Endodermal cell (in vitro differentiated cells): ENCODE measurements around the gene FAF1. TPM values are rescaled to one million over a fixed set of nuclear protein-coding genes. Genes with fewer than 3 reads are reported as not detected.

Source experiments
- DNase-seq: peaks from one replicate; pipeline ENCODE4 v3.0.0-alpha.2; 2017
- H3K27ac ChIP-seq: 2 replicates; pipeline ENCODE4 v1.5.1; 2013; ENCODE audit warnings: mild to moderate bottlenecking, low read depth, low read length, moderate library complexity
- H3K27me3 ChIP-seq: 2 replicates; pipeline ENCODE4 v1.6.1; 2013; ENCODE audit warnings: mild to moderate bottlenecking, low read length, moderate library complexity; ENCODE audit not compliant: insufficient read depth, control insufficient read depth, poor library complexity, severe bottlenecking
- H3K36me3 ChIP-seq: 2 replicates; pipeline ENCODE4 v1.7.0; 2013; ENCODE audit warnings: mild to moderate bottlenecking, low read length, moderate library complexity; ENCODE audit not compliant: control insufficient read depth, insufficient read depth
- H3K4me1 ChIP-seq: one replicate; pipeline ENCODE4 v1.7.0; 2013; ENCODE audit warnings: low read length; ENCODE audit not compliant: control insufficient read depth, insufficient read depth
- H3K4me3 ChIP-seq: 2 replicates; pipeline ENCODE4 v1.5.1; 2013; ENCODE audit warnings: mild to moderate bottlenecking, low read length, moderate library complexity
- H3K9ac ChIP-seq: 2 replicates; pipeline ENCODE4 v1.6.1; 2013; ENCODE audit warnings: mild to moderate bottlenecking, low read length, moderate library complexity; ENCODE audit not compliant: poor library complexity, severe bottlenecking; ENCODE audit errors: extremely low read depth
- H3K9me3 ChIP-seq: 2 replicates; pipeline ENCODE4 v1.6.1; 2013; ENCODE audit warnings: mild to moderate bottlenecking, low read length, moderate library complexity; ENCODE audit not compliant: control insufficient read depth
- H3K27ac Mint-ChIP-seq: 2 replicates; pipeline ENCODE4 v1.8.0; 2020; ENCODE audit warnings: mixed read lengths
- H3K27me3 Mint-ChIP-seq: 2 replicates; pipeline ENCODE4 v1.8.0; 2021; ENCODE audit warnings: mild to moderate bottlenecking, mixed read lengths; ENCODE audit not compliant: insufficient read depth
- H3K36me3 Mint-ChIP-seq: 2 replicates; pipeline ENCODE4 v1.8.0; 2020; ENCODE audit warnings: low read depth, mixed read lengths
- H3K4me1 Mint-ChIP-seq: 2 replicates; pipeline ENCODE4 v1.8.0; 2020; ENCODE audit warnings: mixed read lengths
- H3K4me3 Mint-ChIP-seq: 2 replicates; pipeline ENCODE4 v1.8.0; 2020; ENCODE audit warnings: mild to moderate bottlenecking, moderate library complexity, mixed read lengths
- H3K9me3 Mint-ChIP-seq: 2 replicates; pipeline ENCODE4 v1.8.0; 2020; ENCODE audit warnings: mild to moderate bottlenecking, mixed read lengths
- WGBS, 2 experiments: methylation state at CpG; one replicate each; pipeline versions ENCODE4 v1.1.5 to v1.1.7; 2013; ENCODE audit warnings: missing lambda C conversion rate in 2 of 2, mixed read lengths in 1 of 2; ENCODE audit not compliant: insufficient coverage in 1 of 2, insufficient read length in 1 of 2; 5-methylcytosine and 5-hydroxymethylcytosine counted together
- total RNA-seq, 2 donors: library from RNA; stranded (reverse); fragmentation: NEBNext Ultra II Directional in 1 of 2; extraction: Animal tissue kit (Norgen Biotek cat#: 25700) in 1 of 2; gene quantifications; 2 replicates in 1 of 2; 3 replicates in 1 of 2; pipeline ENCODE4 v1.2.1, GENCODE V29; 2021
- TF ChIP-seq, protein P1 (sequence below): fragments of 200-600 bp; sonication (generic); conservative IDR thresholded peaks from 2 replicates; pipeline ENCODE4 v1.5.0; 2021; ENCODE audit warnings: antibody characterized with exemption, mild to moderate bottlenecking

The FAF1 gene
- total RNA-seq, 2 donors from 2014 or later, result 76.4 to 94.4 TPM

DNA sequence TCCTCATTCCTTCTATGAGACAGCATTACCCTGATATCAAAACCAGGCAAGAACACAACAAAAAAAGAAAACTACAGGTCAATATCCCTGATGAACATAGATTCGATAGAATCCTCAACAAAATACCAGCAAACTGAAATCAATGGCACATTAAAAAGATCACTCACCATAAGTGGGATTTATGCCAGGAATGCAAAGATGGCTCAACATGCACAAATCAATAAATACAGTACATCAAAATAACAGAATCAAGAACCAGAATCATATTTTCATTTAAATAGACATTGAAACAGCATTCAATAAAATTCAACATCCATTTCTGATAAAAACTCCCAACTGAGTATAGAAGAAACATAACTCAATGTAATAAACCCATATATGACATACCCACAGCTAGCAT is 36.5 kb downstream of the FAF1 start:
- DNase-seq, result no peak
- WGBS, 2 experiments, result 92 to 100% methylated on average over 1 of the region's 1 CpG
- no peak overlapping the region for H3K4me3 ChIP-seq
- Mint-ChIP-seq H3K4me1 (no peaks in the 10 kb centered on the region), H3K4me3 (no peak overlapping the region), H3K36me3 (peaks cover 30% of the 10 kb centered on the region), H3K9me3 (peaks cover 28% of the 10 kb centered on the region), H3K27me3 (no peaks in the 10 kb centered on the region), H3K27ac (no peak overlapping the region)
- peaks cover 52% of the 10 kb centered on the region for H3K9me3 ChIP-seq
- no peak overlapping the region for H3K27ac ChIP-seq
- H3K4me1 ChIP-seq, result no peaks in the 10 kb centered on the region
- H3K9ac ChIP-seq, result no peak overlapping the region
- no peaks in the 10 kb centered on the region for H3K27me3 ChIP-seq
- peaks cover 5% of the 10 kb centered on the region for H3K36me3 ChIP-seq
- TF ChIP-seq, protein P1, sequence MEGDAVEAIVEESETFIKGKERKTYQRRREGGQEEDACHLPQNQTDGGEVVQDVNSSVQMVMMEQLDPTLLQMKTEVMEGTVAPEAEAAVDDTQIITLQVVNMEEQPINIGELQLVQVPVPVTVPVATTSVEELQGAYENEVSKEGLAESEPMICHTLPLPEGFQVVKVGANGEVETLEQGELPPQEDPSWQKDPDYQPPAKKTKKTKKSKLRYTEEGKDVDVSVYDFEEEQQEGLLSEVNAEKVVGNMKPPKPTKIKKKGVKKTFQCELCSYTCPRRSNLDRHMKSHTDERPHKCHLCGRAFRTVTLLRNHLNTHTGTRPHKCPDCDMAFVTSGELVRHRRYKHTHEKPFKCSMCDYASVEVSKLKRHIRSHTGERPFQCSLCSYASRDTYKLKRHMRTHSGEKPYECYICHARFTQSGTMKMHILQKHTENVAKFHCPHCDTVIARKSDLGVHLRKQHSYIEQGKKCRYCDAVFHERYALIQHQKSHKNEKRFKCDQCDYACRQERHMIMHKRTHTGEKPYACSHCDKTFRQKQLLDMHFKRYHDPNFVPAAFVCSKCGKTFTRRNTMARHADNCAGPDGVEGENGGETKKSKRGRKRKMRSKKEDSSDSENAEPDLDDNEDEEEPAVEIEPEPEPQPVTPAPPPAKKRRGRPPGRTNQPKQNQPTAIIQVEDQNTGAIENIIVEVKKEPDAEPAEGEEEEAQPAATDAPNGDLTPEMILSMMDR, result no peak

DNA sequence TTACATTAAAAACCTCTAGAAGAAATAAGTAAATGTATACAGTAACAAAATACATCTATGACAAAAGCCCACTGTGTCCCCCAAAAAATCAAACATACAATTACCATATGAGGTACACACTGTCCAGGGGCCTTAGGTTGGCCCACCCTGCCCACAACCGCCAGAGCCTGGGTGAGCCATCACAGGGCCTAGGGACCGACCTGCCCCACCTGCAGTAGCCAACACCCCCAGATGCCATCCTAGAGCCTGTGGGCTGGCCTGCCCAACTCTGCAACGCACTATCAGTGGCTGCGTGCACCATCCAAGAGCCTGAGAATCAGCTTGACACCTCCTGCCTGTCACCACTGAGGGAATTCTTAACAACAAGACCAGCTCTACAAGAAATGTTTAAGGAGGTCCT is 39.0 kb downstream of the FAF1 start:
- Mint-ChIP-seq H3K27ac (peak overlapping the region; percentile 2), H3K4me1 (no peaks in the 10 kb centered on the region), H3K36me3 (peaks cover 21% of the 10 kb centered on the region), H3K4me3 (no peak overlapping the region), H3K9me3 (peaks cover 28% of the 10 kb centered on the region), H3K27me3 (no peaks in the 10 kb centered on the region)
- Histone ChIP-seq H3K36me3 (no peaks in the 10 kb centered on the region), H3K4me3 (no peak overlapping the region), H3K27me3 (no peaks in the 10 kb centered on the region), H3K9me3 (peaks cover 52% of the 10 kb centered on the region), H3K9ac (no peak overlapping the region), H3K27ac (no peak overlapping the region), H3K4me1 (no peaks in the 10 kb centered on the region)
- WGBS, 2 experiments, result 90 to 98% methylated on average over 2 to 4 of the region's 4 CpGs
- TF ChIP-seq, protein P1, result no peak
- no peak for DNase-seq

DNA sequence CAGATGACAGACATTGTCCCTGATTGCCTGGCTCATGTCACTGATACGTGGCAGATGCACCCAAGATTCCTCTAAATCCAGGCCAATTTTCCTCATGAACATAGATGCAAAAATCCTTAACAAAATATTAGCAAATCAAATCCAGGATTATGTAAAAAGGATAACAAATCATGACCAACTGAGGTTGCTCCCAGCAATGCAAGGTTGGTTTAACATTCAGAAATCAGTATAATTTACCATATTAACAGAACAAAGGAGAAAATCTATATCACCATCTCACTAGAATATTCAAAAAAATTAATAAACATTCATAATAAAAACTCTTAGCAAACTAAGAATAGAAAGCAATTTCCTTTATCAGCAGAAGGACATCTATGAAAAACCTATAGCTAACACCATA is 39.7 kb downstream of the FAF1 start:
- DNase-seq, result no peak
- H3K36me3 Mint-ChIP-seq, result peaks cover 21% of the 10 kb centered on the region
- no peaks in the 10 kb centered on the region for H3K4me1 Mint-ChIP-seq
- Histone ChIP-seq H3K9ac (no peak overlapping the region), H3K36me3 (no peaks in the 10 kb centered on the region), H3K27ac (no peak overlapping the region), H3K27me3 (no peaks in the 10 kb centered on the region), H3K9me3 (peaks cover 52% of the 10 kb centered on the region), H3K4me1 (no peaks in the 10 kb centered on the region), H3K4me3 (no peak overlapping the region)
- WGBS, 2 experiments, result 88 to 94% methylated on average over 1 of the region's 1 CpG
- H3K9me3 Mint-ChIP-seq, result peaks cover 28% of the 10 kb centered on the region
- no peak overlapping the region for H3K27ac Mint-ChIP-seq
- H3K4me3 Mint-ChIP-seq, result no peak overlapping the region
- H3K27me3 Mint-ChIP-seq, result no peaks in the 10 kb centered on the region
- TF ChIP-seq, protein P1, result no peak
